SK-N-SH (cell line): Measurements from ENCODE around the gene GPR25. TPM values are rescaled to one million over a fixed set of nuclear protein-coding genes. Genes with fewer than 3 reads are reported as not detected.

Source experiments
- CTCF ChIA-PET: fragments of 300-600, 350-600 bp; formaldehyde crosslinking; extraction: SDS; loops from one replicate; lab custom pipeline; 2021; lab: Yijun Ruan, JAX
- POLR2A ChIA-PET: fragments of 350-600 bp; sonication (Branson Sonifier 250); formaldehyde crosslinking; extraction: SDS; loops from one replicate; lab custom pipeline; 2020; ENCODE audit warnings: antibody characterized with exemption, inconsistent platforms; lab: Yijun Ruan, JAX
- DNase-seq: peaks from one replicate; pipeline ENCODE4 v3.0.0; 2012
- H2AFZ ChIP-seq: fragments of 200-600 bp; sonication (generic); 2 replicates; pipeline ENCODE4 v1.8.1; 2016; ENCODE audit warnings: antibody characterized with exemption, mild to moderate bottlenecking, low read depth
- H3F3A ChIP-seq: fragments of 200-600 bp; sonication (generic); replicated peaks from 2 replicates; pipeline ENCODE3; 2016; ENCODE audit warnings: antibody characterized with exemption, mild to moderate bottlenecking; ENCODE audit not compliant: insufficient read depth
- H3K27ac ChIP-seq, 2 experiments: fragments of 200-500 bp in 1 of 2; fragments of 200-600 bp in 1 of 2; sonication (Bioruptor generic) in 1 of 2; sonication (generic), shearing (Covaris generic) in 1 of 2; 2 replicates each; pipeline versions ENCODE4 v1.5.1 to v1.6.1; 2014 to 2016; ENCODE audit warnings: low read depth in 2 of 2, inconsistent platforms in 1 of 2, low read length in 1 of 2, mild to moderate bottlenecking in 1 of 2, mixed read lengths in 1 of 2
- H3K27me3 ChIP-seq: fragments of 200-600 bp; sonication (generic), shearing (Covaris generic); 2 replicates; pipeline ENCODE4 v1.6.1; 2016; ENCODE audit warnings: mixed run types; ENCODE audit not compliant: insufficient read depth
- H3K36me3 ChIP-seq, 2 experiments: fragments of 200-500 bp in 1 of 2; fragments of 200-600 bp in 1 of 2; sonication (Bioruptor generic) in 1 of 2; sonication (generic) in 1 of 2; replicated peaks in 1 of 2; 2 replicates each; pipeline versions ENCODE3 to v1.5.1; 2014 to 2016; ENCODE audit warnings: low read length in 1 of 2, mild to moderate bottlenecking in 1 of 2; ENCODE audit not compliant: insufficient read depth in 2 of 2, control insufficient read depth in 1 of 2
- H3K4me1 ChIP-seq, 2 experiments: fragments of 200-500 bp in 1 of 2; fragments of 200-600 bp in 1 of 2; sonication (Bioruptor generic) in 1 of 2; sonication (generic), shearing (Covaris generic) in 1 of 2; 2 replicates each; pipeline versions ENCODE4 v1.5.1 to v1.6.1; 2014 to 2016; ENCODE audit warnings: low read depth in 1 of 2, low read length in 1 of 2, mixed run types in 1 of 2; ENCODE audit not compliant: insufficient read depth in 2 of 2, control insufficient read depth in 1 of 2
- H3K4me2 ChIP-seq: fragments of 200-600 bp; sonication (generic), shearing (Covaris generic); 2 replicates; pipeline ENCODE4 v1.6.1; 2017; ENCODE audit warnings: mixed run types
- H3K4me3 ChIP-seq, 2 experiments: fragments of 200-500 bp in 1 of 2; fragments of 200-600 bp in 1 of 2; sonication (Bioruptor generic) in 1 of 2; sonication (generic), shearing (Covaris generic) in 1 of 2; 2 replicates each; pipeline versions ENCODE4 v1.5.1 to v1.8.1; 2014 to 2016; ENCODE audit warnings: low read depth in 2 of 2, inconsistent platforms in 1 of 2, low read length in 1 of 2, mild to moderate bottlenecking in 1 of 2, mixed read lengths in 1 of 2, moderate library complexity in 1 of 2
- H3K79me2 ChIP-seq: fragments of 200-600 bp; sonication (generic); 2 replicates; pipeline ENCODE4 v1.8.1; 2017; ENCODE audit warnings: mild to moderate bottlenecking; ENCODE audit not compliant: insufficient read depth
- H3K9ac ChIP-seq: fragments of 200-600 bp; sonication (generic); 2 replicates; pipeline ENCODE4 v1.6.1; 2017; ENCODE audit warnings: mixed run types
- H3K9me2 ChIP-seq: fragments of 200-600 bp; sonication (generic); 2 replicates; pipeline ENCODE4 v1.6.1; 2017; ENCODE audit warnings: mixed run types
- H3K9me3 ChIP-seq: fragments of 200-600 bp; sonication (generic); 2 replicates; pipeline ENCODE4 v1.6.1; 2017; ENCODE audit warnings: mixed run types, mild to moderate bottlenecking, moderate library complexity
- H4K20me1 ChIP-seq: fragments of 200-600 bp; sonication (generic); 2 replicates; pipeline ENCODE4 v1.6.1; 2017; ENCODE audit warnings: mild to moderate bottlenecking, mixed run types; ENCODE audit not compliant: insufficient read depth
- CHD2 ChIP-seq: fragments of 150-350 bp; IDR thresholded peaks from 2 replicates; pipeline ENCODE4 v1.6.1; 2018; ENCODE audit warnings: low read length; ENCODE audit not compliant: partially characterized antibody
- FOXM1 ChIP-seq: IDR thresholded peaks from 2 replicates; pipeline ENCODE4 v1.4.0; 2012; ENCODE audit warnings: low read depth, mild to moderate bottlenecking
- GABPA ChIP-seq: IDR thresholded peaks from 2 replicates; pipeline ENCODE4 v1.4.0; 2012; ENCODE audit warnings: low read depth, mild to moderate bottlenecking
- IRF3 ChIP-seq: fragments of 150-350 bp; IDR thresholded peaks from 2 replicates; pipeline ENCODE4 v1.6.1; 2016; ENCODE audit warnings: mild to moderate bottlenecking, low read depth, low read length
- JUND ChIP-seq: IDR thresholded peaks from 2 replicates; pipeline ENCODE4 v1.4.0; 2012
- MEF2A ChIP-seq: IDR thresholded peaks from 2 replicates; pipeline ENCODE4 v1.4.0; 2012; ENCODE audit warnings: low read depth, borderline replicate concordance
- NRF1 ChIP-seq: IDR thresholded peaks from 2 replicates; pipeline ENCODE4 v1.6.1; 2012; ENCODE audit warnings: low read depth, mild to moderate bottlenecking, low read length
- PBX3 ChIP-seq: IDR thresholded peaks from 2 replicates; pipeline ENCODE4; 2012
- RAD21 ChIP-seq: IDR thresholded peaks from 2 replicates; pipeline ENCODE4 v1.6.1; 2012; ENCODE audit warnings: mild to moderate bottlenecking, low read length
- SIN3A ChIP-seq: IDR thresholded peaks from 2 replicates; pipeline ENCODE4 v1.6.1; 2012; ENCODE audit warnings: low read depth, mild to moderate bottlenecking, low read length, moderate library complexity, borderline replicate concordance
- TAF1 ChIP-seq: IDR thresholded peaks from 2 replicates; pipeline ENCODE4 v1.6.1; 2012; ENCODE audit warnings: low read depth, mild to moderate bottlenecking, low read length, moderate library complexity, borderline replicate concordance
- TCF12 ChIP-seq: IDR thresholded peaks from 2 replicates; pipeline ENCODE4 v1.4.0; 2012
- USF2 ChIP-seq: fragments of 150-350 bp; IDR thresholded peaks from 2 replicates; pipeline ENCODE4 v1.6.1; 2017; ENCODE audit warnings: antibody characterized with exemption, low read length, low read depth, borderline replicate concordance
- WGBS: methylation state at CpG from one replicate; pipeline ENCODE4 v1.1.6; 2017; ENCODE audit warnings: low lambda C conversion rate; 5-methylcytosine and 5-hydroxymethylcytosine counted together
- polyA plus RNA-seq, 3 experiments: library from polyadenylated mRNA; depleted of rRNA; stranded (reverse); fragments of >200 nt; gene quantifications; 2 replicates each; pipeline ENCODE4 v1.2.3, GENCODE V29; 2012

Gene GPR25
- polyA plus RNA-seq, 1 of the 3 experiments (the other 2 are of a cell fraction): not detected

GRCh38 chr1:200907611-200908097 is 34.9 kb downstream of the GPR25 start:
- no peaks in the 10 kb centered on the region for H3K9me2 ChIP-seq
- H3K27me3 ChIP-seq: no peaks in the 10 kb centered on the region
- no peak overlapping the region for H3K27ac ChIP-seq
- CTCF ChIA-PET: interaction anchor here (1.3 kb wide), 1 partner anchor 17 kb away, joined by 6 read pairs; no protein-coding TSS in a partner anchor
- H3K4me2 ChIP-seq: no peak overlapping the region
- TF ChIP-seq CHD2: no peak
- H4K20me1 ChIP-seq: no peaks in the 10 kb centered on the region
- no peaks in the 10 kb centered on the region for H3K4me1 ChIP-seq
- no peak for DNase-seq
- POLR2A ChIA-PET: no interaction called here
- no peak overlapping the region for H3K4me3 ChIP-seq
- WGBS: 66% methylated on average over 4 of the region's 5 CpGs
- no peak overlapping the region for H3K9ac ChIP-seq
- H2AFZ ChIP-seq: no peak overlapping the region
- no peaks in the 10 kb centered on the region for H3K9me3 ChIP-seq
- no peaks in the 10 kb centered on the region for H3F3A ChIP-seq
- H3K79me2 ChIP-seq: no peaks in the 10 kb centered on the region
- H3K36me3 ChIP-seq: no peaks in the 10 kb centered on the region

- Histone ChIP-seq H4K20me1 (no peaks in the 10 kb centered on the region), H3K36me3 (no peaks in the 10 kb centered on the region), H3K27ac (no peak overlapping the region), H3K79me2 (no peaks in the 10 kb centered on the region), H3K4me1 (no peaks in the 10 kb centered on the region), H2AFZ (no peak overlapping the region), H3F3A (no peaks in the 10 kb centered on the region), H3K4me3 (no peak overlapping the region), H3K9me3 (no peaks in the 10 kb centered on the region), H3K27me3 (no peaks in the 10 kb centered on the region), H3K9ac (no peak overlapping the region), H3K4me2 (no peak overlapping the region), H3K9me2 (no peaks in the 10 kb centered on the region)
- ChIA-PET POLR2A (no interaction called here), CTCF (interaction anchor here (1.3 kb wide), 1 partner anchor 18 kb away, joined by 6 read pairs; no protein-coding TSS in a partner anchor)
- TF ChIP-seq JUND (no peak), MEF2A (no peak), TAF1 (no peak), NRF1 (no peak), RAD21 (no peak), GABPA (no peak), USF2 (no peak)
- DNase-seq: no peak
- 83% methylated on average over 5 of the region's 6 CpGs for WGBS
These were observed 35.5 kb downstream of the GPR25 start for GRCh38 chr1:200908191-200908868.

- H3K4me1 ChIP-seq: no peaks in the 10 kb centered on the region
- no peak overlapping the region for H3K4me3 ChIP-seq
- TF ChIP-seq SIN3A (no peak), TAF1 (no peak), PBX3 (no peak), IRF3 (no peak), FOXM1 (no peak), GABPA (no peak), TCF12 (no peak)
- TF ChIP-seq, all 33 proteins: peak for 0
- no peaks in the 10 kb centered on the region for H3F3A ChIP-seq
- no peak overlapping the region for H3K4me2 ChIP-seq
- no peaks in the 10 kb centered on the region for H3K9me3 ChIP-seq
- CTCF ChIA-PET: interaction anchor here (1.3 kb wide), 1 partner anchor 18 kb away, joined by 6 read pairs; no protein-coding TSS in a partner anchor
- POLR2A ChIA-PET: no interaction called here
- H3K27me3 ChIP-seq: no peaks in the 10 kb centered on the region
- 66% methylated on average over 3 of the region's 5 CpGs for WGBS
- no peak for DNase-seq
- no peak overlapping the region for H2AFZ ChIP-seq
- H3K27ac ChIP-seq: no peak overlapping the region
- no peaks in the 10 kb centered on the region for H3K36me3 ChIP-seq
- no peak overlapping the region for H3K9ac ChIP-seq
- H3K79me2 ChIP-seq: no peaks in the 10 kb centered on the region
- no peaks in the 10 kb centered on the region for H3K9me2 ChIP-seq
- H4K20me1 ChIP-seq: no peaks in the 10 kb centered on the region
These were observed 36.3 kb downstream of the GPR25 start for GRCh38 chr1:200909071-200909470.
